ENCODE results near the gene SIGLEC15.

GRCh38 chr18:45826084-45826483 is 609 bp downstream of the SIGLEC15 start:
- TF ChIP-seq CTCF (IDR thresholded peaks at IDR 0.05) (no peak), EZH2 (IDR thresholded peaks at IDR 0.05; ENCODE audit: borderline replicate concordance, insufficient read depth, low read depth, low read length, poor library complexity, severe bottlenecking) (no peak)
